Activated naive CD4-positive, alpha-beta T cell treated with anti-CD3 and anti-CD28 coated beads, Interleukin-2, amount 50 U/mL, for 72 hours (primary cell): ENCODE data around the gene ACAP2. TPM values are rescaled to one million over a fixed set of nuclear protein-coding genes. Genes with fewer than 3 reads are reported as not detected.
"Not testable (repeated sequence)": the region's sequence is repeated elsewhere in the genome, so short reads cannot be mapped to it uniquely, and the experiment has no call there.

Experiments used
- ATAC-seq, 2 donors: fragments of 150-1000 bp; cut with Tn5 transposase; 2 replicates each; pipeline ENCODE4 v1.10.0; 2021; ENCODE audit warnings: mild to moderate bottlenecking in 2 of 2, moderate library complexity in 2 of 2
- DNase-seq, 2 donors: peaks; one replicate each; pipeline ENCODE4 v3.0.0; 2021 to 2022; ENCODE audit warnings: low spot score in 2 of 2
- H3K27ac Mint-ChIP-seq, 2 donors: one replicate each; pipeline ENCODE4 v1.8.0; 2022; ENCODE audit warnings: mild to moderate bottlenecking in 2 of 2, mixed read lengths in 2 of 2
- H3K36me3 Mint-ChIP-seq, 2 donors: one replicate each; pipeline ENCODE4 v1.8.0; 2022; ENCODE audit warnings: mixed read lengths in 2 of 2
- H3K9me3 Mint-ChIP-seq, 2 donors: one replicate each; pipeline ENCODE4 v1.8.0; 2022; ENCODE audit warnings: mixed read lengths in 2 of 2
- total RNA-seq, 2 donors: library from RNA; stranded (reverse); gene quantifications; one replicate each; pipeline ENCODE4 v1.2.3, GENCODE V29; 2022

Gene ACAP2
- total RNA-seq, 2 donors from 2014 or later = 46.3 to 75.8 TPM

DNA sequence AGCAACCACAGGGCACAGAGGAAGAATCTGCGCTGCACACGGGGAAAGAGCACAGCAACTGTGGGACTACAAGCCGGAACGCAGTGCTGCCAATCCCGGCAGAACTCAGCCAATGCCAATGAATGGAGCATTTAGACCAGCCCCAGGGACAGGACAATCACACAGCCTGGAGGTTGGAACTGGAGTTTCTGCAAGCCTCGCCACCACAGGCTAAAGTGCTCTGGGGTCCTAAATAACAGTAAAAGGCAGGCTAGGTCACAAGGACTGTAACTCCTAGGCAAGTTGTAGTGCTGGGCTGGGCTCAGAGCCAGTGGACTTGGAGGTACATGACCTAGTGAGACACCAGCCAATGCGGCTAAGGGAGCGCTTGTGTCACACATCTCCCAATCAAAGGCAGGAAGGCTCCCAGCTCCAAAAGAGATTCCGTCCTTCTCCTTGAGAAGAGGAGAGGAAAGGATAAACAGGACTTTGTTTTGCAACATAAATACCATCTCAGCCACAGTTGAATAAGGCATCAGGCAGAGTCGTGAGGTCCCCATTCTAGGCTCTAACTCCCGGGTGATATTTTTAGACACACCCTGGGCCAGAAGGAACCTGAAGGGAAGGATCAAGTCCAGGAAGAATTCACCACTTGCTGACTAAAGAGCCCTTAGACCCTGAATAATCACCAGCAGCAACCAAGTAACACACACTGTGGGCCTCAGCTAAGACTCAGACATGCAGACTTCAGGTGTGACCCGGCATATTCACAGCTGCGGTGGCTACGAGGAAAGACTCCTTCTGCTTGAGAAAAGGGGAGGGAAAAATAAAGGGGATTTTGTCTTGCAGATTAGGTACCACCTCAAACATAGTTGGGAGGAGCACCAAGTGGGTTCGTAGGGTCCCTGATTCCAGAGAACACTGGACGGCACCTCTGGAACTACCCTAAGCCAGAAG, 86.4 kb downstream of the ACAP2 start:
- DNase-seq (no peak), ATAC-seq (no peak)
- H3K27ac Mint-ChIP-seq = peak overlapping the region in 1 of 2 donors; percentile 30
- no peaks in the 10 kb centered on the region for H3K9me3 Mint-ChIP-seq
- H3K36me3 Mint-ChIP-seq = peaks cover 0 to 5% of the 10 kb centered on the region in 2 donors

DNA sequence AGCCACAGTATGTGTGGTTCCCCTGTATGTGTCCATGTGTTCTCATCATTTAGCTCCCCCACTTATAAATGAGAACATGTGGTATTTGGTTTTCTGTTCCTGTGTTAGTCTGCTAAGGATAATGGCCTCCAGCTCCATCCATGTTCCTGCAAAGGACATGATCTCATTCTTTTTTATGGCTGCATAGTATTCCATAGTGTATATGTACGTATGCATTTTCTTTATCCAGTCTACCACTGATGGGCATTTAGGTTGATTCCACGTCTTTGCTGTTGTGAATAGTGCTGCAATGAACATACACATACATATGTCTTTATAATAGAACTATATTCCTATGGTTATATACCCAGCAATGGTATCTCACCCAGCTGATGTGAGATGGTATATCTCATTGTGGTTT, 88.8 kb downstream of the ACAP2 start:
- not testable (repeated sequence) for H3K27ac Mint-ChIP-seq, H3K9me3 Mint-ChIP-seq, DNase-seq, ATAC-seq, H3K36me3 Mint-ChIP-seq

DNA sequence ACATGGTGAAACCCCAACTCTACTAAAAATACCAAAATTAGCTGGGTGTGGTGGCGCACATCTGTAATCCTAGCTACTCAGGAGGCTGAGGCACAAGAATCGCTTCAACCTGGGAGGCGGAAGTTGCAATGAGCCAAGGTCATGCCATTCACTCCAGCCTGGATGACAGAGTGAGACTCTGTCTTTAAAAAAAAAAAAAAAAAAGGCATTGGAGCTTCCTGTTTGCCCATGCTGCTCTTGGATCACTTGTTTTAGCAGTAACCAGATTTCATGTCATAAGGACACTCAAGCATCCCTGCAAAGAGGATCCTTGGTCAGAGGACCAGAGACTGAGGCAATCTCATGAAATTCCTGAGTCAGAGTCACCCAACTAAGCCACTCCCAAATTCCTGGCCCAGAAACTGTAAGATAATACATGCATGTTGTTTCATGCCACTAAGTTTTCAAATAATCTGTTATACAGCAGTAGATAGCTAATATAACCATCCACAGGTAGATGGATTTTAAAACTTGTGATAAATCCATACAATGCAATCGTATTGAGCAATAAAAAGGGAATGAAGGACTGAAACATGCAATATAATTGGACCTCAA, 89.8 kb downstream of the ACAP2 start:
- ATAC-seq = no peak
- Mint-ChIP-seq H3K36me3 (peaks cover 0 to 4% of the 10 kb centered on the region in 2 donors), H3K9me3 (no peaks in the 10 kb centered on the region), H3K27ac (no peak overlapping the region)
- no peak for DNase-seq

DNA sequence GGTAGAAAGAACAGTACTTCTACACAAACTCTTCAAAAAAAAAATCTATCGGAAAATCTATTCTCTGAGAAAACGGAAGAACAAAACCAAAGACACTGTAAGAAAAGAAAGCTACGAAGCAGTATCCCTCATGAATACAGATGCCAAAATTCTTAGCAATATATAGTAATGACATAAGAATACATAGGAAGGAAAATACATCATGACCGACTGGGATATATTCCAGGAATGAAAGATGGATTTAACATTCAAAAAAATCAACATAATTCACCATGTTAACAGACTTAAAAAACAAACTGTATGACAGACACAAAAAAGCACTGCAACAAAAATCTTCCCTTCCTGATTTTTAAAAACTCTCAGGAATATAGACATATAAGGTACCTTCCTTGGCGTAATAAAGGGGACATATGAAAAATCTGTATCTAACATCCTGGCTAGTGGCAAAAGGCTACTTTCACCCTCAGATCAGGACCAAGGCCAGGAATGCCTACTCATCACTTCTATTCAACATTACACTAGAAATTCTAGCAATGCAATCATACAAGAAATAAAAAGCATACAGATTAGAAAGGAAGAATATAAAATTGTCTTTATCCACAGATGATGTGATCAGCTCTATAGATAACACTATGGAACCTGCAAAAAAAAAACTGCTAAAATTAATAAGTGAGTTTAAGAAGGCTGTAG, 94.2 kb downstream of the ACAP2 start:
- DNase-seq (no peak), ATAC-seq (no peak)
- Mint-ChIP-seq H3K9me3 (no peaks in the 10 kb centered on the region), H3K36me3 (peaks cover 0 to 4% of the 10 kb centered on the region in 2 donors), H3K27ac (no peak overlapping the region)

DNA sequence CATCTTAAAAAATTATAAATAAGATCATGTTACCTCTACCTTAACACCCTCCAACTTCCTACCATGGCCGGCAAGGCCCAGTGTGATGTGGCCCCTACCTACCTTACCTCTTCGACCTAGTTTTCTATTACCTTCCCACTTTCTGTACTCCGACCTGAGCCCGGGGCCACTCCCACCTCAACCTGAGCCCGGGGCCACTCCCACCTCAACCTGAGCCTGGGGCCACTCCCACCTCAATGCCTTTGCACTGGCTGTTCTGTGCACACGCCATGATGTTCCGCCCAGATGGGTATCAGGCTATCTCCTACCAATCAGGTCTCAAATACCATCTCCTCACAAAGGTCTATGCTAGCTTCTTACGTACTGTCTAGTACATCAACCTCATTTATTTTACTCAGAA, 105.1 kb downstream of the ACAP2 start:
- no peaks in the 10 kb centered on the region for H3K9me3 Mint-ChIP-seq
- H3K27ac Mint-ChIP-seq = no peak overlapping the region
- no peak for ATAC-seq
- DNase-seq = no peak
- peaks cover 0 to under 1% of the 10 kb centered on the region in 2 donors for H3K36me3 Mint-ChIP-seq

DNA sequence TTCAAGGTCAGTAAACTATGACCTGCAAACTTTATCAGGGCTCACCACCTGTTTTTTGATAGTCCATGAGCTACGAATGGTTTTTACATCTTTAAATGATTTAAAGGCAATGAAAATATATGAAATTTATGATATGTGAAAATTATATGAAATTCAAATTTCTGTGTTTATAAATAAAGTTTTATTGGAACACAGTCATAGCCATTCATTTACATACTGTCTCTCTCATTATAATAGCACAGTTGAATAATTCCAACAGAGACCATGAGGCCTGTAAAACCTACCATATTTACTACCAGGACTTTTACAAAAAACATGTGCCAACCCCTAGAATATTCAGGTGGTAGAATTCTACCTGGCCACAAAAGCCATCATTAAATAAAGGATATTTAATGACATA, 107.9 kb downstream of the ACAP2 start:
- H3K9me3 Mint-ChIP-seq = no peaks in the 10 kb centered on the region
- H3K27ac Mint-ChIP-seq = no peak overlapping the region
- H3K36me3 Mint-ChIP-seq = peaks cover 0 to 4% of the 10 kb centered on the region in 2 donors
- ATAC-seq (no peak), DNase-seq (no peak)

DNA sequence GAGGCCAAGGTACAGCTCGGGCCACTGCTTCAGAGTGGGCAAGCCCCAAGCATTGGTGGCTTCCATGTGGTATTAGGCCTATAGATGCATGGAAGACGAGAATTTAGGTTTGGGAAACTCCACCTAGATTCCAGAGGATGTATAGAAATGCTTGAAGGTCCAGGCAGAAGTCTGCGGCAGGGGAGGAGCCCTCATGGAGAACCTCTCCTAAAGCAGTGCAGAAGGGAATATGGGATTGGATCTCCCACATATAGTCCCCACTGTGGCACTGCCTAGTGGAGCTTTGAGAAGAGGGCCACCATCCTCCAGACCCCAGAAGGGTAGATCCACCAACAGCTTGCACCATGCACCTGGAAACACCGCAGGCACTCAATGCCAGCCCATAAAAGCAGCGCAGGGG, 123.8 kb downstream of the ACAP2 start:
- DNase-seq (no peak), ATAC-seq (no peak)
- H3K27ac Mint-ChIP-seq = no peak overlapping the region
- H3K36me3 Mint-ChIP-seq = peaks cover 21 to 38% of the 10 kb centered on the region in 2 donors
- peaks cover 0 to 18% of the 10 kb centered on the region in 2 donors for H3K9me3 Mint-ChIP-seq

DNA sequence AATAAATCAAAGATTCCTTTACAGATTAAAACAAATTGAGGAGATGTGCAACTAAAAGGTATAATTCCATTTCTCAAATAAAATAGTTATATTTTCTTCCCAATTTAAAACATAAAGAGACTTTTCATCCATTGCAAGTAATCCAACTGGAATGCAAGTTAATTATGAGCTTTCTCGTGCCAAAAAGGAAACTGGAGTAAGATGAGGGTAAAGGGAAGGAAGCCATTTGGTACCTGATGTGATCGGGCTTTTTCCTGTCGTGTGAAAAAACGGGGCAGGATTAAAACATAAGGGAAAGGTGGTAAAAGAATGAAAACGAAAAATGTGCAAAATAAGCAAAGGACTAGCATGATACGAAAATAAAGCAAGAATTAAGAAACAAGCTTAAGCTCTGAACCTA, 130.1 kb downstream of the ACAP2 start:
- H3K27ac Mint-ChIP-seq = no peak overlapping the region
- no peaks in the 10 kb centered on the region for H3K36me3 Mint-ChIP-seq
- no peak for ATAC-seq
- no peak for DNase-seq
- no peaks in the 10 kb centered on the region for H3K9me3 Mint-ChIP-seq

DNA sequence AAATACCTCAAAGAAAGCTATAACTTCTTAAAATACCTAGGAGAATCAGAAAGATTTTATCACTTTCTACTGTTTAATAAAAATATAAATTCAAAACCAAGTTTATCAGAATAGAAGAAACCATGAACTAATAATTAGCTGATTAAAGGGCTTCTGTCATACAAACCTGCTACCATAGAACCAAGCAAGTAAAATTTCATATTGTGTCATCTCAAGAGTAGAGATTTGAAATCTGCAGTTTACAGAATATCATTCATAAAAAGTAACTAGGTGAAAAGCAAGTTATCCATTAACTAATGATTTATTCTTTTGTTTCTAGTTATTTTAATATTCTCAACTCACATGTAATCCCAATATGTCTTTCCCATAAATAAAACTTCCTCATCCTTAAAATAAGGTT, 135.1 kb downstream of the ACAP2 start:
- DNase-seq = no peak
- H3K9me3 Mint-ChIP-seq = no peaks in the 10 kb centered on the region
- no peak overlapping the region for H3K27ac Mint-ChIP-seq
- ATAC-seq = no peak
- no peaks in the 10 kb centered on the region for H3K36me3 Mint-ChIP-seq

DNA sequence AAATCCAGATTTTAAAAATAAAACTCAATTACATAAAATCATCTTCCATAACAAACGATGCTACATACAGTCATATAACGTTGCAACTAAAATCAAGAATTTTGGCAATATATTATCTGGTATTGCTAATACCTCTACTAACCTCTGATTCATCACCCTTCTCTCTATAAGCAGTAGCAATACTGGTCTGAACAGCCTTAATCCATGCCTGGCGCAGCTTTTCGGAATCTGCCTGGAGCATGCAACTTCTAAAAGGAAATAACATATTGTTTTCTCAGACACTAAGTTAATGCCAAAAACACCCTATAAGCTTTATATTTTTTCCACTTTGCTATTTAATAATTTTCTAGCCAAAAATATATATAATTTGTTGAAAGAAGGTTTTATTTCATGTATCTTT, 136.5 kb downstream of the ACAP2 start:
- DNase-seq = no peak
- H3K9me3 Mint-ChIP-seq = no peaks in the 10 kb centered on the region
- no peaks in the 10 kb centered on the region for H3K36me3 Mint-ChIP-seq
- no peak for ATAC-seq
- H3K27ac Mint-ChIP-seq = no peak overlapping the region

DNA sequence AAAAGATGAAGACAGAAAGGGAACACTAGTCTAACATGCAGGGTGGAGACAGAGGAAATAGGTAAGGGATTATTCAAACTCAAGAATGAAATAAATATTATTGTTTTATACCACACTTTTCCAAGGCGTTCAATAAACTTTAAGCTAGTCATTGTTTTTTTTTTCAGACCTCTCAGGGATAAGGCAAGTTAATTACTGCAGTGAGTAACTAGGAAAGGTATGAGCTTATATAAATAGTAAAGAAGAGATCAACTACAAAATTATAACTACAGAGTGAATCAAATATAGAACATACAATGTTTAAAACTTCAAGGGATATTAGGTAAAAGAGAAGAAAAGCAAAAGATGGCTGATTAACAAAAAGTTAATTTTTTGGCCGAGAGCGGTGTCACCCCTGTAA, 140.4 kb downstream of the ACAP2 start:
- H3K36me3 Mint-ChIP-seq = no peaks in the 10 kb centered on the region
- H3K9me3 Mint-ChIP-seq = no peaks in the 10 kb centered on the region
- H3K27ac Mint-ChIP-seq = no peak overlapping the region
- ATAC-seq (no peak), DNase-seq (no peak)

DNA sequence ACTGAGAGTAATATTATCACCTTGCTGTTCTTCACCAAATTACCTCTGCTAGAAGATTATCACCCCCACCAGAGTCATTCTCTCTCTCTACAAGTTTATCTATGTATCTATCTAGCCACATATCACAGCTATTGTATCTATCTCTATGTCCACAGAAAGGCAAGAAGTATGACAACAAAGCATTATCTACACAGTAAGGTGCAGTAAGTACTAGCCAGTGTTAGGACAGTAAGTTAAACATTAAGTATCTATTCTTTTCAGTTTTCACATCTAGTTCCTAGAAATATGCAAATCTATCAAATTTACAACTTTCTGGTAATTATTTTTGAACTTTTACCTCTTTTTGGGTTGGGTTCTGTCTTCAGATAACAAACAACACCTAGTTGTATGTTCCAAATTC, 145.4 kb downstream of the ACAP2 start:
- Mint-ChIP-seq H3K9me3 (no peaks in the 10 kb centered on the region), H3K36me3 (no peaks in the 10 kb centered on the region), H3K27ac (peak overlapping the region in 1 of 2 donors; percentile 17)
- ATAC-seq (no peak), DNase-seq (no peak)

DNA sequence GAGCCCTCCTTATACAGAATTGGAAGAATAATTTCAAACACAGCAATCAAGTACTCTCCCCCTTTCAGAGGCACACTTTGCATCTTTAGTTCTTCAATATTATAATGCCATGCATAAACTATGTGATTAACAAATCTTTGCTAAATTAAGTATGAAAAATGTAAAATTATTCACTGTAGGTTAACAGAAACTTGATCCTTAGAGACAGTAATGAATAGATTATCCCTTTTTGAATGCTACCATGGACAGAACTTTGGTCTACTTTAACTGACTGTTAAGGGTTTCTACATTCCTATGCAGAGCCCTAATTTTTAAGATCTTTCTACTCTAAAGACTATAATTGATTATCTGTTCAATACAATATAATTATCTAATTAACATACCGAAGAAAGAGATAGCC, 146.2 kb downstream of the ACAP2 start:
- no peaks in the 10 kb centered on the region for H3K36me3 Mint-ChIP-seq
- ATAC-seq (no peak), DNase-seq (no peak)
- no peaks in the 10 kb centered on the region for H3K9me3 Mint-ChIP-seq
- no peak overlapping the region for H3K27ac Mint-ChIP-seq

DNA sequence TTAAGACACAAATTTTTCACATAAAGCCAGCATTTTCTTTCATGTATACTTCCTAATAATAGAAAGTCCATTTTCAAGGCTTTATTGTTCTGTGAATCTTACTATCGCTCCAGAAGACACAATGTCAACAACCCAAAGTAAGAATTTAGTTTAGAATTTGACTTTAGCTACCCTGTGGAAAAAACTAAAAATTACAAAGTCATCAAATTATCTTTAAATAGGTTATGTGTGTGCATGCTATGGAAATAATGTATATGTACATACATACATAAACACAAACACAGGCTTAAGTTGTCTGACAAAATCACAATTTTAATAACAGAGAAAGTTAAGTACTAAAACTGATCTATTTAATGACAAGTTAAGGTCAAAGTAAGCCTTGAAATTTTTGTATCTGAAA, 151.7 kb downstream of the ACAP2 start:
- Mint-ChIP-seq H3K27ac (no peak overlapping the region), H3K9me3 (no peaks in the 10 kb centered on the region), H3K36me3 (peaks cover 0 to 6% of the 10 kb centered on the region in 2 donors)
- DNase-seq (no peak), ATAC-seq (no peak)

DNA sequence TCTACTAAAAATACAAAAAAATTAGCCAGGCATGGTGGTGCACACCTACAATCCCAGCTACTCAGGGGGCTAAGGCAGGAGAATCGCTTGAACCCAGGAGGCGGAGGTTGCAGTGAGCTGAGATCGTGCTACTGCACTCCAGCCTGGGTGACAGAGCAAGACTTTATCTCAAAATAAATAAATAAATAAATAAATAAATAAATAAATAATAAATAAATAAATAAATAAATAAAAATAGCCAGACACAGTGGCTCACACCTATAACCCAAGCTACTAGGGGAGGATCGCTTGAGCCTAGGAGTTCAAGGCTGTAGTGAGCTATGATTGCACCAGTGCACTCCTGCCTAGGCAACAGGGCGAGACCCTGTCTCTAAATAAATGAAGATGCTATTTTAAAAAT, 152.2 kb downstream of the ACAP2 start:
- DNase-seq, H3K36me3 Mint-ChIP-seq, H3K9me3 Mint-ChIP-seq, ATAC-seq: not testable (repeated sequence)
- H3K27ac Mint-ChIP-seq = peak overlapping the region in 1 of 2 donors; percentile 7

DNA sequence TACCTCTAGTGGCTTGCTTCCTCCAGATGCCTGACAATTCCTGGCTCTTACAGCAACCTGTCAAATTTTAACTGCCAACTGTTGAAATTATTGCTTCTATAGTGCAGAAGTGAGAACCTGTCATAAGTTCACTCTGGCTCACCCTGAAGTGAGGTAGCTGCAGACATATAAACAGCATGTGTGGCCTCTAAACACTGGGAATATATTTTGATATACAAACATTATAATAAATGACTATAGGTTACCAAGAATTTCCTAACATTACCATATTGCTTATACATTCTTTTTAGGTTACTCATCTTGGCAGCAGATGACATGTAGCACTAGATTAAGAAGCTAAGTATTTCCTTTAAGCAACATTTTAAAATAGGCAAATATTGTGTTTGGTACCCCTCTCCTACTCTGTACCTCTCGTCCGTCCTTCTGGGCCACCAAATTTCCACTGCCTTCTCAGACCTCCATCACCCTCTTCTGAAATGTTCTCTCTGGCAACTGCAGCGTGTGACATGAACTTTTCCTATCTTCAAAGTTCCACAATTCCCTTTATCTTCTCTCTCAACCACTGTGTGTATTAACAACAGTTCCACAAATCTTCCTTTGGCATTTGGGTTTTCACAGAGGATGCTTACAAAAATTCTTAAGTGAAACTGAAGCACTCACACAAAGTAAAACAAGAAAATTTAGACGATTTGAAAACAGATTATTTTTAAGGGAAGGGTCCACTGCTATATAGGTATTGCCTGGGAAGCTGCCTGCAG, 156.5 kb downstream of the ACAP2 start:
- ATAC-seq = no peak
- no peak for DNase-seq
- H3K27ac Mint-ChIP-seq = no peak overlapping the region
- no peaks in the 10 kb centered on the region for H3K9me3 Mint-ChIP-seq
- H3K36me3 Mint-ChIP-seq = peaks cover 0 to 6% of the 10 kb centered on the region in 2 donors

DNA sequence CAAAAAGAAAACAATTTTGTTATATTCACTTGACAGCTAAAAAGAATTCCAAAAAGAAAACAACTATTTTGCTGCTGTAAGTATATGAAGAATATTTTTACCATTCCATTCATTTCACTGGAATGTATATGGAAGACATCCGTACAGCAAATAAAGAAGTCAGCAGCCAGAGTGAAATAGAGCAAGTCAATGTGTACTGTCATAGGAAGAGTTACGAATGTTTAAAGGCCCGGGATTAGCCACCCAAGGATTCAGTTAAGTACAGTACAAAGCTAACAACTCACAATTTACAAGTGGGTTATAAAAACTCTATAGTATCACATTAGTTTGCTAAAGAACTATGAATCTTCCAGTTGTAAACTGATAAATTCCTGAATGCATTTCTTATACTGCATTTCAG, 157.4 kb downstream of the ACAP2 start:
- H3K36me3 Mint-ChIP-seq = peaks cover 0 to 6% of the 10 kb centered on the region in 2 donors
- no peak overlapping the region for H3K27ac Mint-ChIP-seq
- H3K9me3 Mint-ChIP-seq = no peaks in the 10 kb centered on the region
- no peak for DNase-seq
- ATAC-seq = no peak
